ENCODE data around the gene LPAR5. TPM values are rescaled to one million over a fixed set of nuclear protein-coding genes. Genes with fewer than 3 reads are reported as not detected.
A peak's percentile ranks its signal among the peaks of the same experiment; 100 is the strongest.

Gene LPAR5
- total RNA-seq, 1 experiment from 2014 or later = not detected

DNA sequence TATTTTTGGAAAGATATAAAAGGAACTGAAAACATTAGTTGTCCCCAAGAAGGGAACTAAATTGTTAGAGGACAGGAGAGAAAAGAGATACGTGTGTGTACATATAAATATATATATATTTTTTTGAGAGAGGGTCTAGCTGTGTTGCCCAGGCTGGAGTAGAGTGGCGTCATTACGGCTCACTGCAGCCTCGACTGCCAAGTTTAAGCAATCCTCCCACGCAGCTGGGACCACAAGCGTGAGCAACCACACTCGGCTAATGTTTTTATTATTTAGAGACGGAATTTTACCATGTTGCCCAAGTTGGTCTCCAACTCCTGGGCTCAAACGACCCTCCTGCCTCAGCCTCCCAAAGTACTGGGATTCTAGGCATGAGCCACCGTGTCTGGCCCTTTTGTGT is 51.5 kb downstream of the LPAR5 start:
- ATAC-seq = no peak
- no peak for DNase-seq (ENCODE audit: low read depth, low spot score)
- ChIA-PET CTCF (no interaction called here), POLR2A (no interaction called here)
- H3K27me3 ChIP-seq (ENCODE audit: control insufficient read depth, insufficient read depth, low read length) = no peaks in the 10 kb centered on the region
- in situ Hi-C loops (cut with HindIII; ENCODE audit: low pct_unique_long_range_greater_than_20kb, low sequenced_read_pairs) = no loop called here
- no peaks in the 10 kb centered on the region for H3K4me1 ChIP-seq (ENCODE audit: control insufficient read depth, insufficient read depth, low read length)
- no peak overlapping the region for H3K27ac ChIP-seq (ENCODE audit: low read length)
- H3K9me3 ChIP-seq (ENCODE audit: control insufficient read depth, insufficient read depth, low read depth, low read length) = no peaks in the 10 kb centered on the region
- BruUV-seq (replicated peaks) = no TSS peak
- no peak overlapping the region for H3K4me3 ChIP-seq (ENCODE audit: low read depth in 2 of 2, low read length in 2 of 2)
- TF ChIP-seq SIN3A (IDR thresholded peaks at IDR 0.05; ENCODE audit: borderline replicate concordance, insufficient read depth, low read depth, low read length) (no peak), POLR2AphosphoS5 (IDR thresholded peaks at IDR 0.05; ENCODE audit: low read depth, low read length) (no peak), TCF7L2 (IDR thresholded peaks at IDR 0.05; ENCODE audit: low read depth, low read length) (no peak)
- TF ChIP-seq, protein P1, sequence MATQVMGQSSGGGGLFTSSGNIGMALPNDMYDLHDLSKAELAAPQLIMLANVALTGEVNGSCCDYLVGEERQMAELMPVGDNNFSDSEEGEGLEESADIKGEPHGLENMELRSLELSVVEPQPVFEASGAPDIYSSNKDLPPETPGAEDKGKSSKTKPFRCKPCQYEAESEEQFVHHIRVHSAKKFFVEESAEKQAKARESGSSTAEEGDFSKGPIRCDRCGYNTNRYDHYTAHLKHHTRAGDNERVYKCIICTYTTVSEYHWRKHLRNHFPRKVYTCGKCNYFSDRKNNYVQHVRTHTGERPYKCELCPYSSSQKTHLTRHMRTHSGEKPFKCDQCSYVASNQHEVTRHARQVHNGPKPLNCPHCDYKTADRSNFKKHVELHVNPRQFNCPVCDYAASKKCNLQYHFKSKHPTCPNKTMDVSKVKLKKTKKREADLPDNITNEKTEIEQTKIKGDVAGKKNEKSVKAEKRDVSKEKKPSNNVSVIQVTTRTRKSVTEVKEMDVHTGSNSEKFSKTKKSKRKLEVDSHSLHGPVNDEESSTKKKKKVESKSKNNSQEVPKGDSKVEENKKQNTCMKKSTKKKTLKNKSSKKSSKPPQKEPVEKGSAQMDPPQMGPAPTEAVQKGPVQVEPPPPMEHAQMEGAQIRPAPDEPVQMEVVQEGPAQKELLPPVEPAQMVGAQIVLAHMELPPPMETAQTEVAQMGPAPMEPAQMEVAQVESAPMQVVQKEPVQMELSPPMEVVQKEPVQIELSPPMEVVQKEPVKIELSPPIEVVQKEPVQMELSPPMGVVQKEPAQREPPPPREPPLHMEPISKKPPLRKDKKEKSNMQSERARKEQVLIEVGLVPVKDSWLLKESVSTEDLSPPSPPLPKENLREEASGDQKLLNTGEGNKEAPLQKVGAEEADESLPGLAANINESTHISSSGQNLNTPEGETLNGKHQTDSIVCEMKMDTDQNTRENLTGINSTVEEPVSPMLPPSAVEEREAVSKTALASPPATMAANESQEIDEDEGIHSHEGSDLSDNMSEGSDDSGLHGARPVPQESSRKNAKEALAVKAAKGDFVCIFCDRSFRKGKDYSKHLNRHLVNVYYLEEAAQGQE (IDR thresholded peaks at IDR 0.05; ENCODE audit: insufficient read depth in 1 of 2, low read depth in 2 of 2, low read length in 1 of 2) = no peak
- TF ChIP-seq, protein P2, sequence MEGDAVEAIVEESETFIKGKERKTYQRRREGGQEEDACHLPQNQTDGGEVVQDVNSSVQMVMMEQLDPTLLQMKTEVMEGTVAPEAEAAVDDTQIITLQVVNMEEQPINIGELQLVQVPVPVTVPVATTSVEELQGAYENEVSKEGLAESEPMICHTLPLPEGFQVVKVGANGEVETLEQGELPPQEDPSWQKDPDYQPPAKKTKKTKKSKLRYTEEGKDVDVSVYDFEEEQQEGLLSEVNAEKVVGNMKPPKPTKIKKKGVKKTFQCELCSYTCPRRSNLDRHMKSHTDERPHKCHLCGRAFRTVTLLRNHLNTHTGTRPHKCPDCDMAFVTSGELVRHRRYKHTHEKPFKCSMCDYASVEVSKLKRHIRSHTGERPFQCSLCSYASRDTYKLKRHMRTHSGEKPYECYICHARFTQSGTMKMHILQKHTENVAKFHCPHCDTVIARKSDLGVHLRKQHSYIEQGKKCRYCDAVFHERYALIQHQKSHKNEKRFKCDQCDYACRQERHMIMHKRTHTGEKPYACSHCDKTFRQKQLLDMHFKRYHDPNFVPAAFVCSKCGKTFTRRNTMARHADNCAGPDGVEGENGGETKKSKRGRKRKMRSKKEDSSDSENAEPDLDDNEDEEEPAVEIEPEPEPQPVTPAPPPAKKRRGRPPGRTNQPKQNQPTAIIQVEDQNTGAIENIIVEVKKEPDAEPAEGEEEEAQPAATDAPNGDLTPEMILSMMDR (IDR thresholded peaks at IDR 0.05) = no peak
- intact Hi-C loops (cut with micrococcal nuclease; ENCODE audit: unreplicated experiment) = no loop called here
- peaks cover 22% of the 10 kb centered on the region for H3K36me3 ChIP-seq (ENCODE audit: control insufficient read depth, insufficient read depth, low read length)

DNA sequence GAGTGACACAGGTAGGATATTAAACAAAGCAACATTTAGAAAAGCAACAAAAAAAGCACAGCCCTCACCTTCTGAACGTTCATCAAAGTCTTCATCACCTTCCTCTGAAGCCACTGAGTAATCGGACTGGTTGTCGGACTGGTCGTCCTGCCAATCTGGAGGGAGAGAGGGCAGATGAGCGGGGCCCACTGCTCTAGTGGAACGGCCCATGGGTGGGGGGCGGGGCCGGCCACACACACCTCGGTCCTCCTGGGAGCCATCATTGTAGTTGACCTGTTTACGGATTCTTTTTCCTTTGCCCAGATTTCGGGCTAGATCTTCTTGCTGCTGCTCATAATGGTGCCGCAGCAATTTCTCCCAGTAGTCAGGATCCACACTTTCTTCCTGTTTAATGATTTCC is 52.8 kb downstream of the LPAR5 start:
- ATAC-seq (no peak), DNase-seq (ENCODE audit: low read depth, low spot score) (no peak)
- intact Hi-C loops (cut with micrococcal nuclease; ENCODE audit: unreplicated experiment) (no loop called here), in situ Hi-C loops (cut with HindIII; ENCODE audit: low pct_unique_long_range_greater_than_20kb, low sequenced_read_pairs) (no loop called here)
- CTCF ChIA-PET = no interaction called here
- no peak overlapping the region for H3K4me3 ChIP-seq (ENCODE audit: low read depth in 2 of 2, low read length in 2 of 2)
- TF ChIP-seq POLR2AphosphoS5 (IDR thresholded peaks at IDR 0.05; ENCODE audit: low read depth, low read length) (no peak), TCF7L2 (IDR thresholded peaks at IDR 0.05; ENCODE audit: low read depth, low read length) (no peak), SIN3A (IDR thresholded peaks at IDR 0.05; ENCODE audit: borderline replicate concordance, insufficient read depth, low read depth, low read length) (no peak)
- TF ChIP-seq, protein P2 (IDR thresholded peaks at IDR 0.05) = no peak
- TF ChIP-seq, protein P1 (IDR thresholded peaks at IDR 0.05; ENCODE audit: insufficient read depth in 1 of 2, low read depth in 2 of 2, low read length in 1 of 2) = no peak
- no peaks in the 10 kb centered on the region for H3K9me3 ChIP-seq (ENCODE audit: control insufficient read depth, insufficient read depth, low read depth, low read length)
- H3K4me1 ChIP-seq (ENCODE audit: control insufficient read depth, insufficient read depth, low read length) = no peaks in the 10 kb centered on the region
- POLR2A ChIA-PET = no interaction called here
- TSS peak; percentile 55 for BruUV-seq (replicated peaks)
- peaks cover 25% of the 10 kb centered on the region for H3K36me3 ChIP-seq (ENCODE audit: control insufficient read depth, insufficient read depth, low read length)
- H3K27ac ChIP-seq (ENCODE audit: low read length) = no peak overlapping the region
- H3K27me3 ChIP-seq (ENCODE audit: control insufficient read depth, insufficient read depth, low read length) = no peaks in the 10 kb centered on the region
